GM19193 (cell line): ENCODE results near the gene VAMP5.

Source experiments
- POLR2A ChIP-seq: IDR thresholded peaks from 4 replicates; pipeline ENCODE4 v1.6.1; 2011; ENCODE audit not compliant: insufficient read depth, insufficient read length; ENCODE audit errors: extremely low read depth

The VAMP5 gene

GRCh38 chr2:85584354-85584856 is at the start of gene VAMP5:
TSS of gene VAMP5 (plus strand) at chr2:85584431. CDS start at chr2:85584491, 60 bp downstream.
- peak; percentile 57 for TF ChIP-seq POLR2A

GRCh38 chr2:85534881-85535280 is 49.4 kb upstream of the VAMP5 start:
- TF ChIP-seq POLR2A = no peak

GRCh38 chr2:85536479-85536878 is 47.8 kb upstream of the VAMP5 start:
- TF ChIP-seq POLR2A = no peak

GRCh38 chr2:85537600-85538506 is 46.4 kb upstream of the VAMP5 start:
- peak; percentile 32 for TF ChIP-seq POLR2A

GRCh38 chr2:85538507-85539360 is 45.5 kb upstream of the VAMP5 start, which contains the start of gene MAT2A:
TSS of gene MAT2A (plus strand) at chr2:85539168. CDS start at chr2:85539288, 120 bp downstream.
- TF ChIP-seq POLR2A = peak; percentile 100

GRCh38 chr2:85539361-85540132 is 44.7 kb upstream of the VAMP5 start:
- no peak for TF ChIP-seq POLR2A

- no peak for TF ChIP-seq POLR2A
These were observed 44.0 kb upstream of the VAMP5 start for GRCh38 chr2:85540133-85540648.

GRCh38 chr2:85541262-85541661 is 43.0 kb upstream of the VAMP5 start:
- no peak for TF ChIP-seq POLR2A

- TF ChIP-seq POLR2A = no peak
These were observed 42.3 kb upstream of the VAMP5 start for GRCh38 chr2:85541753-85542457.

- no peak for TF ChIP-seq POLR2A
These were observed 41.5 kb upstream of the VAMP5 start for GRCh38 chr2:85542777-85543176.

- TF ChIP-seq POLR2A = no peak
These were observed 38.4 kb upstream of the VAMP5 start for GRCh38 chr2:85545780-85546240.

GRCh38 chr2:85547089-85547858 is 37.0 kb upstream of the VAMP5 start:
- TF ChIP-seq POLR2A = peak; percentile 16
